ENCODE results near the gene UBR1.

Gene UBR1

GRCh38 chr15:43081283-43081682 lies 24.6 kb downstream of the UBR1 start:
- POLR2A ChIA-PET, result no interaction called here
- CTCF ChIA-PET, result no interaction called here
- no peak for DNase-seq (ENCODE audit: extremely low spot score)
- TF ChIP-seq CTCF (IDR thresholded peaks at IDR 0.05; ENCODE audit: control extremely low read depth, extremely low read depth, low read depth, missing control alignments), result no peak

- TF ChIP-seq CTCF (IDR thresholded peaks at IDR 0.05; ENCODE audit: control extremely low read depth, extremely low read depth, low read depth, missing control alignments), result no peak
- POLR2A ChIA-PET, result no interaction called here
- no peak for DNase-seq (ENCODE audit: extremely low spot score)
- CTCF ChIA-PET, result interaction anchor here (1.1 to 1.6 kb wide), 3 partner anchors 9 to 70 kb away, joined by 3 read pairs; no protein-coding TSS in a partner anchor
Observed at GRCh38 chr15:43071451-43071850, 34.4 kb downstream of the UBR1 start.

- TF ChIP-seq CTCF (IDR thresholded peaks at IDR 0.05; ENCODE audit: control extremely low read depth, extremely low read depth, low read depth, missing control alignments), result no peak
- no peak for DNase-seq (ENCODE audit: extremely low spot score)
- CTCF ChIA-PET, result interaction anchor here (1.1 to 1.6 kb wide), 3 partner anchors 8 to 70 kb away, joined by 3 read pairs; no protein-coding TSS in a partner anchor
- POLR2A ChIA-PET, result no interaction called here
Observed at GRCh38 chr15:43070893-43071292, 34.9 kb downstream of the UBR1 start.

- DNase-seq (ENCODE audit: extremely low spot score), result no peak
- CTCF ChIA-PET, result interaction anchor here (1.1 kb wide), 1 partner anchor 8 kb away, joined by 3 read pairs; no protein-coding TSS in a partner anchor
- POLR2A ChIA-PET, result no interaction called here
- TF ChIP-seq CTCF (IDR thresholded peaks at IDR 0.05; ENCODE audit: control extremely low read depth, extremely low read depth, low read depth, missing control alignments), result no peak
Observed at GRCh38 chr15:43070249-43070648, 35.6 kb downstream of the UBR1 start.

- DNase-seq (ENCODE audit: extremely low spot score), result peak; percentile 15
- TF ChIP-seq CTCF (IDR thresholded peaks at IDR 0.05; ENCODE audit: control extremely low read depth, extremely low read depth, low read depth, missing control alignments), result no peak
- ChIA-PET POLR2A (interaction anchor here (0.7 kb wide), 1 partner anchor 10 kb away, joined by 4 read pairs; no protein-coding TSS in a partner anchor), CTCF (interaction anchor here (1.2 kb wide), 1 partner anchor 8 kb away, joined by 4 read pairs; no protein-coding TSS in a partner anchor)
Observed at GRCh38 chr15:43067717-43068461, 37.9 kb downstream of the UBR1 start.

- DNase-seq (ENCODE audit: extremely low spot score), result no peak
- ChIA-PET CTCF (interaction anchor here (2.0 kb wide), 1 partner anchor 11 kb away, joined by 7 read pairs; no protein-coding TSS in a partner anchor), POLR2A (no interaction called here)
- TF ChIP-seq CTCF (IDR thresholded peaks at IDR 0.05; ENCODE audit: control extremely low read depth, extremely low read depth, low read depth, missing control alignments), result no peak
Observed at GRCh38 chr15:43056696-43057095, 49.1 kb downstream of the UBR1 start.
